Mesendoderm (in vitro differentiated cells): ENCODE measurements around the gene PNLIPRP2.

Experiments used
- DNase-seq: peaks from one replicate; pipeline ENCODE4 v3.0.0; 2013
- H2AK5ac ChIP-seq: 2 replicates; pipeline ENCODE4 v1.6.1; 2013; ENCODE audit warnings: low read length, inconsistent platforms
- H2BK120ac ChIP-seq: 2 replicates; pipeline ENCODE4 v1.6.1; 2013; ENCODE audit warnings: low read depth, mild to moderate bottlenecking, low read length, moderate library complexity, mixed read lengths
- H2BK15ac ChIP-seq: replicated peaks from 2 replicates; pipeline ENCODE4 v1.6.1; 2013; ENCODE audit warnings: low read depth, mild to moderate bottlenecking, moderate library complexity
- H2BK5ac ChIP-seq: 2 replicates; pipeline ENCODE4 v1.6.1; 2013; ENCODE audit warnings: low read length, inconsistent platforms
- H3K18ac ChIP-seq: 2 replicates; pipeline ENCODE4 v1.6.1; 2013; ENCODE audit warnings: mild to moderate bottlenecking, low read length, mixed read lengths
- H3K23ac ChIP-seq: one replicate; pipeline ENCODE4 v1.6.1; 2013; ENCODE audit warnings: low read length
- H3K27ac ChIP-seq: 2 replicates; pipeline ENCODE4 v1.5.1; 2013; ENCODE audit warnings: low read depth, mild to moderate bottlenecking, inconsistent platforms, low read length, moderate library complexity
- H3K27me3 ChIP-seq: 2 replicates; pipeline ENCODE4 v1.6.1; 2013; ENCODE audit warnings: low read length, control low read depth, mild to moderate bottlenecking, inconsistent platforms; ENCODE audit not compliant: insufficient read depth, poor library complexity
- H3K36me3 ChIP-seq: 2 replicates; pipeline ENCODE4 v1.6.1; 2013; ENCODE audit warnings: low read length, inconsistent platforms; ENCODE audit not compliant: control insufficient read depth, insufficient read depth
- H3K4ac ChIP-seq: one replicate; pipeline ENCODE4 v1.6.1; 2013; ENCODE audit warnings: low read depth, mild to moderate bottlenecking, low read length, moderate library complexity
- H3K4me1 ChIP-seq: 2 replicates; pipeline ENCODE4 v1.6.1; 2013; ENCODE audit warnings: low read depth, low read length, inconsistent platforms; ENCODE audit not compliant: control insufficient read depth
- H3K4me2 ChIP-seq: 2 replicates; pipeline ENCODE4 v1.6.1; 2013; ENCODE audit warnings: low read length
- H3K4me3 ChIP-seq: 2 replicates; pipeline ENCODE4 v1.5.1; 2013; ENCODE audit warnings: mild to moderate bottlenecking, low read length
- H3K56ac ChIP-seq: one replicate; pipeline ENCODE4 v1.6.1; 2013; ENCODE audit warnings: low read length
- H3K79me1 ChIP-seq: 2 replicates; pipeline ENCODE4 v1.6.1; 2013; ENCODE audit warnings: low read length, inconsistent platforms
- H3K79me2 ChIP-seq: 2 replicates; pipeline ENCODE4 v1.6.1; 2013; ENCODE audit warnings: mild to moderate bottlenecking, low read length; ENCODE audit not compliant: control insufficient read depth, insufficient read depth
- H3K9ac ChIP-seq: 2 replicates; pipeline ENCODE4 v1.6.1; 2013; ENCODE audit warnings: low read length, inconsistent platforms
- H4K5ac ChIP-seq: one replicate; pipeline ENCODE4 v1.6.1; 2013; ENCODE audit warnings: low read length
- H4K8ac ChIP-seq: one replicate; pipeline ENCODE4 v1.6.1; 2013; ENCODE audit warnings: low read depth, mild to moderate bottlenecking, control low read depth, low read length, moderate library complexity
- WGBS: extraction: QIAGEN DNeasy Blood & Tissue Kit; methylation state at CpG from one replicate; pipeline ENCODE4 v1.1.7; 2013; ENCODE audit warnings: low lambda C conversion rate, missing lambda C conversion rate; ENCODE audit not compliant: insufficient coverage; ENCODE audit errors: extremely low coverage; 5-methylcytosine and 5-hydroxymethylcytosine counted together

The PNLIPRP2 gene

GRCh38 chr10:116688241-116688711 is 67.5 kb downstream of the PNLIPRP2 start:
- Histone ChIP-seq H3K23ac (no peak overlapping the region), H3K79me2 (no peaks in the 10 kb centered on the region), H3K27me3 (no peaks in the 10 kb centered on the region), H3K4me2 (no peak overlapping the region), H3K4ac (no peak overlapping the region), H3K36me3 (no peaks in the 10 kb centered on the region), H4K8ac (no peak overlapping the region), H2BK120ac (no peak overlapping the region), H3K4me3 (no peak overlapping the region), H3K79me1 (no peaks in the 10 kb centered on the region), H3K4me1 (peaks cover 6% of the 10 kb centered on the region), H2BK15ac (no peak overlapping the region), H3K27ac (peak overlapping the region; percentile 45), H2BK5ac (no peak overlapping the region), H4K5ac (no peak overlapping the region), H3K56ac (peak overlapping the region; percentile 65), H3K9ac (peak overlapping the region; percentile 23), H2AK5ac (no peak overlapping the region), H3K18ac (no peak overlapping the region)
- DNase-seq: peak; percentile 88
- WGBS: no CpG with 5 or more reads among the region's 7 CpGs

GRCh38 chr10:116688741-116689495 is 68.2 kb downstream of the PNLIPRP2 start:
- no peak overlapping the region for H3K4ac ChIP-seq
- no CpG with 5 or more reads among the region's 7 CpGs for WGBS
- no peak overlapping the region for H2BK120ac ChIP-seq
- H3K4me3 ChIP-seq: no peak overlapping the region
- no peak overlapping the region for H3K4me2 ChIP-seq
- H3K36me3 ChIP-seq: no peaks in the 10 kb centered on the region
- no peaks in the 10 kb centered on the region for H3K27me3 ChIP-seq
- H3K4me1 ChIP-seq: peaks cover 6% of the 10 kb centered on the region
- H3K79me1 ChIP-seq: no peaks in the 10 kb centered on the region
- H2BK15ac ChIP-seq: no peak overlapping the region
- no peak for DNase-seq
- H3K79me2 ChIP-seq: no peaks in the 10 kb centered on the region
- no peak overlapping the region for H2AK5ac ChIP-seq
- no peak overlapping the region for H4K8ac ChIP-seq
- H3K27ac ChIP-seq: no peak overlapping the region
- no peak overlapping the region for H4K5ac ChIP-seq
- no peak overlapping the region for H3K18ac ChIP-seq
- H2BK5ac ChIP-seq: no peak overlapping the region
- H3K9ac ChIP-seq: peak overlapping the region; percentile 23
- peak overlapping the region; percentile 65 for H3K56ac ChIP-seq
- H3K23ac ChIP-seq: no peak overlapping the region

- no peak overlapping the region for H3K56ac ChIP-seq
- no peaks in the 10 kb centered on the region for H3K79me1 ChIP-seq
- H3K18ac ChIP-seq: no peak overlapping the region
- H3K9ac ChIP-seq: no peak overlapping the region
- WGBS: no CpG with 5 or more reads among the region's 4 CpGs
- H4K8ac ChIP-seq: no peak overlapping the region
- H3K4me1 ChIP-seq: peaks cover 9% of the 10 kb centered on the region
- no peak overlapping the region for H2BK120ac ChIP-seq
- no peak overlapping the region for H3K23ac ChIP-seq
- H3K4ac ChIP-seq: no peak overlapping the region
- DNase-seq: no peak
- no peak overlapping the region for H4K5ac ChIP-seq
- H3K36me3 ChIP-seq: no peaks in the 10 kb centered on the region
- no peak overlapping the region for H3K27ac ChIP-seq
- H3K27me3 ChIP-seq: no peaks in the 10 kb centered on the region
- H3K79me2 ChIP-seq: no peaks in the 10 kb centered on the region
- H2BK15ac ChIP-seq: no peak overlapping the region
- H3K4me3 ChIP-seq: no peak overlapping the region
- H2BK5ac ChIP-seq: no peak overlapping the region
- no peak overlapping the region for H2AK5ac ChIP-seq
- no peak overlapping the region for H3K4me2 ChIP-seq
Measured at GRCh38 chr10:116689744-116690143, 69.0 kb downstream of the PNLIPRP2 start.

- no peak overlapping the region for H2BK5ac ChIP-seq
- H3K4me1 ChIP-seq: peaks cover 9% of the 10 kb centered on the region
- H3K56ac ChIP-seq: peak overlapping the region; percentile 26
- peak; percentile 70 for DNase-seq
- no peak overlapping the region for H2BK15ac ChIP-seq
- peak overlapping the region; percentile 16 for H3K4me2 ChIP-seq
- no peak overlapping the region for H3K27ac ChIP-seq
- no peak overlapping the region for H4K8ac ChIP-seq
- no peak overlapping the region for H3K18ac ChIP-seq
- no peaks in the 10 kb centered on the region for H3K79me2 ChIP-seq
- H3K4me3 ChIP-seq: no peak overlapping the region
- no CpG with 5 or more reads among the region's 17 CpGs for WGBS
- H3K36me3 ChIP-seq: no peaks in the 10 kb centered on the region
- H4K5ac ChIP-seq: no peak overlapping the region
- H3K79me1 ChIP-seq: no peaks in the 10 kb centered on the region
- no peak overlapping the region for H3K4ac ChIP-seq
- H2BK120ac ChIP-seq: no peak overlapping the region
- H3K23ac ChIP-seq: no peak overlapping the region
- H2AK5ac ChIP-seq: no peak overlapping the region
- H3K9ac ChIP-seq: peak overlapping the region; percentile 4
- H3K27me3 ChIP-seq: no peaks in the 10 kb centered on the region
Measured at GRCh38 chr10:116690356-116691322, 69.9 kb downstream of the PNLIPRP2 start.

GRCh38 chr10:116691635-116692034 is 70.9 kb downstream of the PNLIPRP2 start:
- H3K79me2 ChIP-seq: no peaks in the 10 kb centered on the region
- no CpG with 5 or more reads among the region's 6 CpGs for WGBS
- H4K8ac ChIP-seq: no peak overlapping the region
- H3K4me1 ChIP-seq: peaks cover 9% of the 10 kb centered on the region
- no peak for DNase-seq
- no peak overlapping the region for H3K4me3 ChIP-seq
- H2AK5ac ChIP-seq: no peak overlapping the region
- H3K56ac ChIP-seq: no peak overlapping the region
- no peak overlapping the region for H3K9ac ChIP-seq
- no peak overlapping the region for H3K27ac ChIP-seq
- no peak overlapping the region for H2BK120ac ChIP-seq
- no peaks in the 10 kb centered on the region for H3K27me3 ChIP-seq
- H3K18ac ChIP-seq: no peak overlapping the region
- no peak overlapping the region for H3K4me2 ChIP-seq
- H3K79me1 ChIP-seq: no peaks in the 10 kb centered on the region
- H3K36me3 ChIP-seq: no peaks in the 10 kb centered on the region
- H4K5ac ChIP-seq: no peak overlapping the region
- no peak overlapping the region for H2BK5ac ChIP-seq
- H3K4ac ChIP-seq: no peak overlapping the region
- H2BK15ac ChIP-seq: no peak overlapping the region
- no peak overlapping the region for H3K23ac ChIP-seq
